Activated T-helper 2 cell treated with anti-CD3 and anti-CD28 coated beads, Interferon-gamma antibody, Interleukin-2, Interleukin-4, amounts not matched to agents 10 μg/mL and 5 μg/mL and 100 μg/mL, durations not matched to agents 14 hours and 24 hours and 36 hours (primary cell): Measurements from ENCODE around the gene BTAF1. TPM values are rescaled to one million over a fixed set of nuclear protein-coding genes. Genes with fewer than 3 reads are reported as not detected.
"Not testable (repeated sequence)": the region's sequence is repeated elsewhere in the genome, so short reads cannot be mapped to it uniquely, and the experiment has no call there.

Experiments used
- DNase-seq: peaks from one replicate; pipeline ENCODE4 v3.0.0; 2021; ENCODE audit warnings: low spot score
- H3K27ac Mint-ChIP-seq: one replicate; pipeline ENCODE4 v1.8.0; 2021; ENCODE audit warnings: mixed read lengths
- H3K27me3 Mint-ChIP-seq: one replicate; pipeline ENCODE4 v1.8.0; 2021; ENCODE audit warnings: low read depth, mixed read lengths
- H3K36me3 Mint-ChIP-seq: one replicate; pipeline ENCODE4 v1.8.0; 2021; ENCODE audit warnings: low read depth, mixed read lengths
- H3K4me1 Mint-ChIP-seq: one replicate; pipeline ENCODE4 v1.8.0; 2021; ENCODE audit warnings: low read depth, mixed read lengths
- H3K4me3 Mint-ChIP-seq: one replicate; pipeline ENCODE4 v1.8.0; 2021; ENCODE audit warnings: low read depth, mild to moderate bottlenecking, moderate library complexity, mixed read lengths
- H3K9me3 Mint-ChIP-seq: one replicate; pipeline ENCODE4 v1.8.0; 2021; ENCODE audit warnings: mixed read lengths
- intact Hi-C: fragments of 100-400 bp; cut with micrococcal nuclease; formaldehyde crosslinking; loops from one replicate; pipeline ENCODE4 v1.15.1; 2023
- total RNA-seq: library from RNA; stranded (reverse); gene quantifications from 2 replicates; pipeline ENCODE4 v1.2.3, GENCODE V29; 2022

Gene BTAF1
- total RNA-seq, 1 donor from 2014 or later: 68.2 TPM

- Mint-ChIP-seq H3K9me3 (peaks cover 8% of the 10 kb centered on the region), H3K27me3 (no peaks in the 10 kb centered on the region), H3K27ac (no peak overlapping the region), H3K36me3 (peaks cover 76% of the 10 kb centered on the region), H3K4me1 (no peaks in the 10 kb centered on the region), H3K4me3 (no peak overlapping the region)
- intact Hi-C loops: no loop called here
- DNase-seq: no peak
Observed at GRCh38 chr10:92003258-92003657, 79.7 kb downstream of the BTAF1 start.

GRCh38 chr10:92005978-92006377 is 82.4 kb downstream of the BTAF1 start:
- intact Hi-C loops: no loop called here
- peaks cover 74% of the 10 kb centered on the region for H3K36me3 Mint-ChIP-seq
- no peaks in the 10 kb centered on the region for H3K27me3 Mint-ChIP-seq
- H3K9me3 Mint-ChIP-seq: peaks cover 5% of the 10 kb centered on the region
- no peak overlapping the region for H3K27ac Mint-ChIP-seq
- H3K4me3 Mint-ChIP-seq: no peak overlapping the region
- peaks cover 10% of the 10 kb centered on the region for H3K4me1 Mint-ChIP-seq
- DNase-seq: no peak

- DNase-seq: no peak
- intact Hi-C loops: no loop called here
- H3K4me3 Mint-ChIP-seq: no peak overlapping the region
- no peak overlapping the region for H3K27ac Mint-ChIP-seq
- H3K9me3 Mint-ChIP-seq: no peaks in the 10 kb centered on the region
- H3K27me3 Mint-ChIP-seq: no peaks in the 10 kb centered on the region
- H3K4me1 Mint-ChIP-seq: peaks cover 13% of the 10 kb centered on the region
- peaks cover 66% of the 10 kb centered on the region for H3K36me3 Mint-ChIP-seq
Observed at GRCh38 chr10:92009445-92009844, 85.9 kb downstream of the BTAF1 start.

- no peaks in the 10 kb centered on the region for H3K27me3 Mint-ChIP-seq
- no peak overlapping the region for H3K27ac Mint-ChIP-seq
- no peak overlapping the region for H3K4me3 Mint-ChIP-seq
- peaks cover 13% of the 10 kb centered on the region for H3K4me1 Mint-ChIP-seq
- H3K36me3 Mint-ChIP-seq: peaks cover 62% of the 10 kb centered on the region
- intact Hi-C loops: no loop called here
- H3K9me3 Mint-ChIP-seq: no peaks in the 10 kb centered on the region
- DNase-seq: no peak
Observed at GRCh38 chr10:92010047-92010735, 86.6 kb downstream of the BTAF1 start.

GRCh38 chr10:92011560-92012214 is 88.1 kb downstream of the BTAF1 start:
- Mint-ChIP-seq H3K36me3 (peaks cover 62% of the 10 kb centered on the region), H3K27me3 (no peaks in the 10 kb centered on the region)

GRCh38 chr10:92014620-92015019 is 91.0 kb downstream of the BTAF1 start:
- Mint-ChIP-seq H3K9me3 (no peaks in the 10 kb centered on the region), H3K36me3 (peaks cover 74% of the 10 kb centered on the region), H3K27me3 (no peaks in the 10 kb centered on the region), H3K4me3 (no peak overlapping the region), H3K4me1 (peaks cover 10% of the 10 kb centered on the region), H3K27ac (no peak overlapping the region)
- intact Hi-C loops: no loop called here
- DNase-seq: no peak

More at GRCh38 chr10:92011560-92012214, 88.1 kb downstream of the BTAF1 start:
- Mint-ChIP-seq H3K27ac (no peak overlapping the region), H3K4me3 (no peak overlapping the region), H3K9me3 (no peaks in the 10 kb centered on the region), H3K4me1 (peaks cover 15% of the 10 kb centered on the region)
- intact Hi-C loops: no loop called here
- DNase-seq: no peak

GRCh38 chr10:92024700-92025099 is 101.1 kb downstream of the BTAF1 start:
- intact Hi-C loops: no loop called here
- no peak overlapping the region for H3K27ac Mint-ChIP-seq
- H3K4me3 Mint-ChIP-seq: no peak overlapping the region
- H3K36me3 Mint-ChIP-seq: peaks cover 66% of the 10 kb centered on the region
- DNase-seq: no peak
- no peaks in the 10 kb centered on the region for H3K9me3 Mint-ChIP-seq
- no peaks in the 10 kb centered on the region for H3K4me1 Mint-ChIP-seq
- no peaks in the 10 kb centered on the region for H3K27me3 Mint-ChIP-seq

GRCh38 chr10:92025340-92025739 is 101.8 kb downstream of the BTAF1 start:
- H3K4me3 Mint-ChIP-seq, intact Hi-C loops, H3K9me3 Mint-ChIP-seq, DNase-seq, H3K27me3 Mint-ChIP-seq, H3K4me1 Mint-ChIP-seq, H3K27ac Mint-ChIP-seq: not testable (repeated sequence)
- H3K36me3 Mint-ChIP-seq: peaks cover 61% of the 10 kb centered on the region

- no peaks in the 10 kb centered on the region for H3K27me3 Mint-ChIP-seq
- no peaks in the 10 kb centered on the region for H3K4me1 Mint-ChIP-seq
- H3K27ac Mint-ChIP-seq: no peak overlapping the region
- peaks cover 60% of the 10 kb centered on the region for H3K36me3 Mint-ChIP-seq
- H3K9me3 Mint-ChIP-seq: no peaks in the 10 kb centered on the region
- intact Hi-C loops: no loop called here
- no peak overlapping the region for H3K4me3 Mint-ChIP-seq
- DNase-seq: no peak
Observed at GRCh38 chr10:92027141-92027540, 103.6 kb downstream of the BTAF1 start.

GRCh38 chr10:92031580-92031979 is 108.0 kb downstream of the BTAF1 start:
- H3K4me3 Mint-ChIP-seq: no peak overlapping the region
- intact Hi-C loops: no loop called here
- no peak for DNase-seq
- H3K27me3 Mint-ChIP-seq: no peaks in the 10 kb centered on the region
- H3K9me3 Mint-ChIP-seq: no peaks in the 10 kb centered on the region
- H3K27ac Mint-ChIP-seq: no peak overlapping the region
- H3K4me1 Mint-ChIP-seq: no peaks in the 10 kb centered on the region
- peaks cover 70% of the 10 kb centered on the region for H3K36me3 Mint-ChIP-seq

- H3K27ac Mint-ChIP-seq, H3K4me3 Mint-ChIP-seq, DNase-seq, H3K9me3 Mint-ChIP-seq, intact Hi-C loops, H3K27me3 Mint-ChIP-seq, H3K4me1 Mint-ChIP-seq: not testable (repeated sequence)
- peaks cover 59% of the 10 kb centered on the region for H3K36me3 Mint-ChIP-seq
Observed at GRCh38 chr10:92033070-92033469, 109.5 kb downstream of the BTAF1 start.

- H3K4me3 Mint-ChIP-seq: no peak overlapping the region
- H3K9me3 Mint-ChIP-seq: no peaks in the 10 kb centered on the region
- H3K27me3 Mint-ChIP-seq: no peaks in the 10 kb centered on the region
- intact Hi-C loops: no loop called here
- peaks cover 20% of the 10 kb centered on the region for H3K36me3 Mint-ChIP-seq
- no peak overlapping the region for H3K27ac Mint-ChIP-seq
- H3K4me1 Mint-ChIP-seq: no peaks in the 10 kb centered on the region
- DNase-seq: no peak
Observed at GRCh38 chr10:92038949-92039348, 115.4 kb downstream of the BTAF1 start.

GRCh38 chr10:92042541-92042940 is 119.0 kb downstream of the BTAF1 start:
- no peak for DNase-seq
- Mint-ChIP-seq H3K27ac (no peak overlapping the region), H3K36me3 (peaks cover 2% of the 10 kb centered on the region), H3K4me1 (no peaks in the 10 kb centered on the region), H3K9me3 (no peaks in the 10 kb centered on the region), H3K4me3 (no peak overlapping the region), H3K27me3 (no peaks in the 10 kb centered on the region)
- intact Hi-C loops: no loop called here
